Peyer's patch (tissue), 4 donors: ENCODE data around the gene MYL4. TPM values are rescaled to one million over a fixed set of nuclear protein-coding genes. Genes with fewer than 3 reads are reported as not detected.
A peak's percentile ranks its signal among the peaks of the same experiment; 100 is the strongest.

ENCODE experiments used
- DNase-seq, 3 donors: peaks; one replicate each; pipeline ENCODE4 v3.0.0-alpha.2; 2017 to 2019
- H3K27ac ChIP-seq, 4 donors: fragments of 200-600 bp; sonication (generic); one replicate each; pipeline ENCODE4 v1.5.1; 2016 to 2019
- H3K27me3 ChIP-seq, 2 donors: fragments of 200-600 bp; sonication (generic); one replicate each; pipeline ENCODE4 v1.5.1; 2019
- H3K36me3 ChIP-seq, 3 donors: fragments of 200-600 bp; sonication (generic); one replicate each; pipeline ENCODE4 v1.5.1; 2016 to 2019
- H3K4me1 ChIP-seq, 4 donors: fragments of 200-600 bp; sonication (generic); one replicate each; pipeline ENCODE4 v1.5.1; 2016 to 2019
- H3K4me3 ChIP-seq, 4 donors: fragments of 200-600 bp; sonication (generic); 1 replicate in 3 of 4; 2 replicates in 1 of 4; pipeline ENCODE4 v1.5.1; 2016 to 2019; ENCODE audit warnings: mild to moderate bottlenecking in 1 of 4
- H3K9me3 ChIP-seq, 4 donors: fragments of 200-600 bp; sonication (generic); one replicate each; pipeline ENCODE4 v1.5.1; 2016 to 2019; ENCODE audit warnings: mild to moderate bottlenecking in 1 of 4
- CTCF ChIP-seq, 6 experiments: fragments of 450-650 bp in 4 of 6; fragments of 200-600 bp in 2 of 6; sonication (generic) in 1 of 6; IDR thresholded peaks; one replicate each; pipeline ENCODE4 v1.5.1; 2017 to 2019; ENCODE audit warnings: antibody characterized with exemption in 6 of 6, mild to moderate bottlenecking in 3 of 6, moderate library complexity in 1 of 6
- POLR2A ChIP-seq, 2 donors: fragments of 450-650 bp; IDR thresholded peaks; one replicate each; pipeline ENCODE4 v1.5.1; 2017; ENCODE audit warnings: antibody characterized with exemption in 2 of 2, mild to moderate bottlenecking in 2 of 2, moderate library complexity in 2 of 2
- total RNA-seq, 4 donors: library from RNA; depleted of rRNA; stranded (reverse); fragments of >200 nt; gene quantifications; one replicate each; pipeline ENCODE4 v1.1.0, GENCODE V29; 2016

MYL4 gene
- total RNA-seq, 4 donors from 2014 or later, result 9.1 TPM; not detected in 3

GRCh38 chr17:47190770-47191169, 18.4 kb upstream of the MYL4 start:
- H3K4me3 ChIP-seq, result no peak overlapping the region
- no peaks in the 10 kb centered on the region for H3K36me3 ChIP-seq
- TF ChIP-seq POLR2A (IDR thresholded peaks at IDR 0.05) (no peak), CTCF (IDR thresholded peaks at IDR 0.05) (no peak)
- no peaks in the 10 kb centered on the region for H3K27me3 ChIP-seq
- no peak overlapping the region for H3K27ac ChIP-seq
- peaks cover 0 to 19% (median 3%) of the 10 kb centered on the region in 4 donors for H3K4me1 ChIP-seq
- DNase-seq, result no peak
- no peaks in the 10 kb centered on the region for H3K9me3 ChIP-seq

GRCh38 chr17:47192554-47192953, 16.6 kb upstream of the MYL4 start:
- no peaks in the 10 kb centered on the region for H3K9me3 ChIP-seq
- DNase-seq, result peak in 1 of 3 donors; percentile 27
- H3K36me3 ChIP-seq, result no peaks in the 10 kb centered on the region
- no peak overlapping the region for H3K4me3 ChIP-seq
- TF ChIP-seq POLR2A (IDR thresholded peaks at IDR 0.05) (no peak), CTCF (IDR thresholded peaks at IDR 0.05) (no peak)
- H3K27ac ChIP-seq, result peak overlapping the region in 2 of 4 donors; percentile 2 to 22
- no peaks in the 10 kb centered on the region for H3K27me3 ChIP-seq
- H3K4me1 ChIP-seq, result peaks cover 0 to 7% (median 3%) of the 10 kb centered on the region in 4 donors

GRCh38 chr17:47193931-47194511, 15.1 kb upstream of the MYL4 start:
- no peak overlapping the region for H3K27ac ChIP-seq
- DNase-seq, result no peak
- no peaks in the 10 kb centered on the region for H3K27me3 ChIP-seq

GRCh38 chr17:47197821-47198220, 11.3 kb upstream of the MYL4 start:
- no peaks in the 10 kb centered on the region for H3K4me1 ChIP-seq
- no peaks in the 10 kb centered on the region for H3K9me3 ChIP-seq
- DNase-seq, result no peak
- no peaks in the 10 kb centered on the region for H3K27me3 ChIP-seq
- no peaks in the 10 kb centered on the region for H3K36me3 ChIP-seq
- no peak overlapping the region for H3K27ac ChIP-seq
- TF ChIP-seq POLR2A (IDR thresholded peaks at IDR 0.05) (no peak), CTCF (IDR thresholded peaks at IDR 0.05) (no peak)
- no peak overlapping the region for H3K4me3 ChIP-seq

More at GRCh38 chr17:47193931-47194511, 15.1 kb upstream of the MYL4 start:
- TF ChIP-seq POLR2A (IDR thresholded peaks at IDR 0.05) (no peak), CTCF (IDR thresholded peaks at IDR 0.05) (no peak)
- H3K36me3 ChIP-seq, result no peaks in the 10 kb centered on the region
- H3K4me3 ChIP-seq, result no peak overlapping the region
- H3K4me1 ChIP-seq, result no peaks in the 10 kb centered on the region
- no peaks in the 10 kb centered on the region for H3K9me3 ChIP-seq

- Histone ChIP-seq H3K4me3 (no peak overlapping the region), H3K27me3 (no peaks in the 10 kb centered on the region), H3K27ac (peak overlapping the region; percentile 32 to 78 (median 52)), H3K4me1 (peaks cover 0 to 14% (median 8%) of the 10 kb centered on the region in 4 donors), H3K36me3 (no peaks in the 10 kb centered on the region), H3K9me3 (no peaks in the 10 kb centered on the region)
- TF ChIP-seq CTCF (IDR thresholded peaks at IDR 0.05) (no peak), POLR2A (IDR thresholded peaks at IDR 0.05) (no peak)
- DNase-seq, result no peak
These were observed 9.4 kb upstream of the MYL4 start for GRCh38 chr17:47199627-47200324.
